AG04450 (cell line): ENCODE results near the gene LYSMD2. TPM values are rescaled to one million over a fixed set of nuclear protein-coding genes. Genes with fewer than 3 reads are reported as not detected.

Experiments
- CTCF ChIA-PET: fragments of 300-600, 350-600 bp; formaldehyde crosslinking; extraction: SDS; loops from one replicate; lab custom pipeline; 2022; ENCODE audit warnings: antibody characterized with exemption, inconsistent platforms; lab: Charles Lee
- POLR2A ChIA-PET: fragments of 350-600 bp; formaldehyde crosslinking; extraction: SDS; loops from one replicate; lab custom pipeline; 2021; ENCODE audit warnings: antibody characterized with exemption, inconsistent platforms; lab: Yijun Ruan, JAX
- DNase-seq: peaks from one replicate; pipeline ENCODE4 v3.0.0-alpha.2; 2011; ENCODE audit warnings: low read depth, low spot score
- H3K27ac ChIP-seq: one replicate; pipeline ENCODE4 v1.5.1; 2012; ENCODE audit warnings: low read depth, low read length, control low read depth
- H3K27me3 ChIP-seq: one replicate; pipeline ENCODE4 v1.6.0; 2012; ENCODE audit warnings: low read length; ENCODE audit not compliant: control insufficient read depth, insufficient read depth
- H3K4me3 ChIP-seq: 2 replicates; pipeline ENCODE4 v1.5.1; 2011; ENCODE audit warnings: mild to moderate bottlenecking, low read depth, low read length, control low read depth
- H3K9me3 ChIP-seq: 2 replicates; pipeline ENCODE4 v1.5.1; 2012; ENCODE audit warnings: low read length; ENCODE audit not compliant: control insufficient read depth, insufficient read depth
- polyA plus RNA-seq: library from polyadenylated mRNA; depleted of rRNA; stranded (reverse); fragments of >200 nt; gene quantifications from 2 replicates; pipeline ENCODE4 v1.2.3, GENCODE V29; 2011
- TF ChIP-seq, protein P1 (sequence below): IDR thresholded peaks from 2 replicates; pipeline ENCODE4 v1.5.1; 2011; ENCODE audit warnings: low read depth, low read length, control low read depth, inconsistent platforms

Gene LYSMD2
- polyA plus RNA-seq, 1 experiment, result 10.2 TPM

DNA sequence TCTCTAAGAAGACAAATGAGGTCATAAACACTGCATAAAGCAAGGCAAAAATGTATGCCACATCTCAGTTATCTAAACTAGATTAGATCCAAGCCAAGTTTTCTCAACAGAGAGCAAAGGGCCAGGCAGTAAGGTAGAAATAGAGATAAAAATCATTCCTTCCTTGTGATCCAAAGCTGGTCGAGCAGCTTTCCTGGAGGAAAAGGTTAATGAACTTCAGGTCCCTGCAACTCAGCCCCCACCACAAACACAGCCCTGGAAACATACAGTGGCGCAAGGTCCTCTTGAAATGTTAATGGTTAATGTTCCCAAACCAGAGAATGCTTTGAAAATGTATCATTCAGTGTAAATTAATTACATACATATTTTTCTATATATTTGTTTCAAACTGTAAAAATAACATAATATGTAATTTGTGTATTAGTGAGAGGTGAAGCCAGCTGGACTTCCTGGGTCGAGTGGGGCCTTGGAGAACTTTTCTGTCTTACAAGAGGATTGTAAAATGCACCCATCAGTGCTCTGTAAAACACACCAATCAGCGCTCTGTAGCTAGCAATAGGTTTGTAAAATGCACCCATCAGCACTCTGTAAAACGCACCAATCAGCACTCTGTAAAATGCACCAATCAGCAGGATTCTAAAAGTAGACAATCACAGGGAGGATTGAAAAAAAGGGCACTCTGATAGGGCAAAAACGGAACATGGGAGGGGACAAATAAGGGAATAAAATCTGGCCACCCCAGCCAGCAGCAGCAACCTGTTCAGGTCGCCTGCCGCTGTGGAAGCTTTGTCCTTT, 17.1 kb downstream of the LYSMD2 start:
- Histone ChIP-seq H3K9me3 (no peaks in the 10 kb centered on the region), H3K27ac (no peak overlapping the region), H3K27me3 (no peaks in the 10 kb centered on the region), H3K4me3 (no peak overlapping the region)
- DNase-seq, result no peak
- TF ChIP-seq, protein P1, sequence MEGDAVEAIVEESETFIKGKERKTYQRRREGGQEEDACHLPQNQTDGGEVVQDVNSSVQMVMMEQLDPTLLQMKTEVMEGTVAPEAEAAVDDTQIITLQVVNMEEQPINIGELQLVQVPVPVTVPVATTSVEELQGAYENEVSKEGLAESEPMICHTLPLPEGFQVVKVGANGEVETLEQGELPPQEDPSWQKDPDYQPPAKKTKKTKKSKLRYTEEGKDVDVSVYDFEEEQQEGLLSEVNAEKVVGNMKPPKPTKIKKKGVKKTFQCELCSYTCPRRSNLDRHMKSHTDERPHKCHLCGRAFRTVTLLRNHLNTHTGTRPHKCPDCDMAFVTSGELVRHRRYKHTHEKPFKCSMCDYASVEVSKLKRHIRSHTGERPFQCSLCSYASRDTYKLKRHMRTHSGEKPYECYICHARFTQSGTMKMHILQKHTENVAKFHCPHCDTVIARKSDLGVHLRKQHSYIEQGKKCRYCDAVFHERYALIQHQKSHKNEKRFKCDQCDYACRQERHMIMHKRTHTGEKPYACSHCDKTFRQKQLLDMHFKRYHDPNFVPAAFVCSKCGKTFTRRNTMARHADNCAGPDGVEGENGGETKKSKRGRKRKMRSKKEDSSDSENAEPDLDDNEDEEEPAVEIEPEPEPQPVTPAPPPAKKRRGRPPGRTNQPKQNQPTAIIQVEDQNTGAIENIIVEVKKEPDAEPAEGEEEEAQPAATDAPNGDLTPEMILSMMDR, result no peak
- ChIA-PET CTCF (interaction anchor here (1.2 kb wide), 1 partner anchor 70 kb away, joined by 3 read pairs; no protein-coding TSS in a partner anchor), POLR2A (no interaction called here)

DNA sequence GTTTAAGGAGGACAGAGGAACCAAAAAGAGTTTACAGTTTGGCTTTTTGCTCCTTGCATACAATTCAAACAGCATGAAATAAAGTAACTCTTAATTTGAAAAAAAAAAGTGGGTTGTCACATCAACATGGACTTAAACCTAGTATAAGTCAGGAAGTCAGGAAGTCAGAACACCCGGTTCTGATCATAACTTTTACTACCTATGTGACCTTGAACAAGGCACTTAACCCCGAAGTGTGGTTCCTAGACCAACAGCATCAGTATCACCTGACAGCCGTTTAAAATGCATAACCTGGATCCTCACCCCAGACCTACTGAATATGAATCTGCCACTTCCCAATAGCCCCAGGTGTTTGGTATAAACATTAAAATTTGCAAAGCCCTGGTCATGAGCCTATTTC, 18.7 kb downstream of the LYSMD2 start:
- TF ChIP-seq, protein P1, result no peak
- Histone ChIP-seq H3K27me3 (no peaks in the 10 kb centered on the region), H3K27ac (no peak overlapping the region), H3K9me3 (no peaks in the 10 kb centered on the region), H3K4me3 (no peak overlapping the region)
- no peak for DNase-seq
- CTCF ChIA-PET, result no interaction called here
- POLR2A ChIA-PET, result no interaction called here

DNA sequence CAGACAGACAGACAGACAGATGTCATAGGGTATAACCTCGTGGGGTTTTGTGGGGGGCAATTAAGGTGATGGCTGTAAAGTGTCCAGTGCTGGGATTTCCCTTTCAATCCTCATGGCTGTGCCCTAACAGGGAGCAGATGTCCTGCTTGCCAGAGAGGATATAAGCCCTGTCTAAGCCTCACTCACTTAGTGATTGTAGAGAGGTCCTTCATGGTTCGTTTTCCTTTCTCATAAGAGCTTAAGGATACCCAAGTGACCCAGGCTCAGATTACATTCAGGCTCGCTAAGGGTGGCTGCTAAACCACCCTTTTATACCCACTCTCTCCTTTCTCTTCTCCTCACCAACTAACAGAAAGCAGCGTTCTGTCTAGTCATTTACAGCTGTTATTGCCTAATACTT, 19.2 kb downstream of the LYSMD2 start:
- ChIA-PET POLR2A (no interaction called here), CTCF (no interaction called here)
- TF ChIP-seq, protein P1, result no peak
- no peaks in the 10 kb centered on the region for H3K9me3 ChIP-seq
- H3K4me3 ChIP-seq, result no peak overlapping the region
- H3K27me3 ChIP-seq, result no peaks in the 10 kb centered on the region
- no peak for DNase-seq
- no peak overlapping the region for H3K27ac ChIP-seq

DNA sequence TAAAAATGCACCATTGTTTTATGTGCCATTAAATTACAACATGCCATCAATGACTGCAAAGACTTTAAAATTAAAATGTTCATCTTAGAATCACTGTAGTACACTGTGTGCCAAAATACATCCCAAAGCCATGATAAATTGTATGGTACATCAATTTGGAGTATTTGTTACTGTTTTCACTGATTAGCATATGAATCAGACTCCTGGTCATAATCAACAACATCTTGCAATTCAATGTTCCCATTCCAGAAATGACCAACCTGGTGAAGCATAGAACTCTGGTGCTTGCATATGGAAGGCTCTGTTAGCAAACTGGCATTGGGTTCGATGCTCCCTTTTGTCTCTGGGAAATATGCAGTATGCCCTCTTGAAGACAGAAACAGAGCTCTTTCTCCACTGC, 22.5 kb downstream of the LYSMD2 start:
- Histone ChIP-seq H3K9me3 (no peaks in the 10 kb centered on the region), H3K27me3 (no peaks in the 10 kb centered on the region), H3K4me3 (no peak overlapping the region), H3K27ac (no peak overlapping the region)
- TF ChIP-seq, protein P1, result no peak
- ChIA-PET CTCF (no interaction called here), POLR2A (no interaction called here)
- no peak for DNase-seq

DNA sequence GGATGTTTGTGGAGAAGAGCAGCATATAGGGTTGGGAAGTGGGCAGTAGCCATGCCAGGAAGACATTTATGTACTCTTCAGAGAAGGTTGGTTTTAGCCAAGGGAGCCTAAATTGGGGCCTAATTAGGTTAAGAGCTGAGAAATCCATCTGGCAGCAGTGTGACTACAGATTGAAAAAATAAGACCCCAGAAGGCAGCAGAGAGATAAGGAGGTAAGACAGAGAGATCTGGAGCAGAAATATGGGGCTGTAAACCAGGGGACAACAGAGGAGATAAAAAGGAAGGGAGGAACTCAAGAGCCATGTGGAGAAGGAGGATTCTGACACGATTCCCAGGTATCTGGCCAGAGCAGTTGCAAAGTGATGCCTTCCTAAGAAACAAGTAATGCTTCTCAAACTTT, 23.3 kb downstream of the LYSMD2 start:
- TF ChIP-seq, protein P1, result no peak
- DNase-seq, result no peak
- no peak overlapping the region for H3K27ac ChIP-seq
- no peaks in the 10 kb centered on the region for H3K27me3 ChIP-seq
- ChIA-PET POLR2A (no interaction called here), CTCF (no interaction called here)
- no peaks in the 10 kb centered on the region for H3K9me3 ChIP-seq
- no peak overlapping the region for H3K4me3 ChIP-seq
